ENCODE data around the gene NR2F2.

The NR2F2 gene

GRCh38 chr15:96333131-96334016 lies 2.9 kb downstream of the NR2F2 start:
- H3K9me3 Mint-ChIP-seq = no peaks in the 10 kb centered on the region
- H3K4me1 Mint-ChIP-seq (ENCODE audit: low read depth) = peaks cover 3% of the 10 kb centered on the region
- peak overlapping the region; percentile 77 for H3K27ac Mint-ChIP-seq
- peak overlapping the region; percentile 57 for H3K4me3 Mint-ChIP-seq
- peaks cover 87% of the 10 kb centered on the region for H3K27me3 Mint-ChIP-seq (ENCODE audit: low read depth)
- H3K36me3 Mint-ChIP-seq (ENCODE audit: low read depth) = peaks cover 6% of the 10 kb centered on the region

- Mint-ChIP-seq H3K9me3 (no peaks in the 10 kb centered on the region), H3K36me3 (ENCODE audit: low read depth) (peaks cover 6% of the 10 kb centered on the region), H3K27me3 (ENCODE audit: low read depth) (peaks cover 83% of the 10 kb centered on the region), H3K4me3 (no peak overlapping the region), H3K27ac (no peak overlapping the region), H3K4me1 (ENCODE audit: low read depth) (peaks cover 3% of the 10 kb centered on the region)
Measured at GRCh38 chr15:96334017-96334704, 3.7 kb downstream of the NR2F2 start.

- Mint-ChIP-seq H3K27ac (no peak overlapping the region), H3K4me1 (ENCODE audit: low read depth) (peaks cover 3% of the 10 kb centered on the region), H3K4me3 (no peak overlapping the region), H3K36me3 (ENCODE audit: low read depth) (peaks cover 4% of the 10 kb centered on the region), H3K27me3 (ENCODE audit: low read depth) (peaks cover 83% of the 10 kb centered on the region), H3K9me3 (peaks cover under 1% of the 10 kb centered on the region)
Measured at GRCh38 chr15:96334705-96335410, 4.4 kb downstream of the NR2F2 start.

- Mint-ChIP-seq H3K36me3 (ENCODE audit: low read depth) (peaks cover 4% of the 10 kb centered on the region), H3K27me3 (ENCODE audit: low read depth) (peaks cover 85% of the 10 kb centered on the region), H3K9me3 (peaks cover 6% of the 10 kb centered on the region), H3K27ac (no peak overlapping the region), H3K4me1 (ENCODE audit: low read depth) (peaks cover 3% of the 10 kb centered on the region), H3K4me3 (no peak overlapping the region)
Measured at GRCh38 chr15:96335411-96336024, 5.0 kb downstream of the NR2F2 start.

DNA sequence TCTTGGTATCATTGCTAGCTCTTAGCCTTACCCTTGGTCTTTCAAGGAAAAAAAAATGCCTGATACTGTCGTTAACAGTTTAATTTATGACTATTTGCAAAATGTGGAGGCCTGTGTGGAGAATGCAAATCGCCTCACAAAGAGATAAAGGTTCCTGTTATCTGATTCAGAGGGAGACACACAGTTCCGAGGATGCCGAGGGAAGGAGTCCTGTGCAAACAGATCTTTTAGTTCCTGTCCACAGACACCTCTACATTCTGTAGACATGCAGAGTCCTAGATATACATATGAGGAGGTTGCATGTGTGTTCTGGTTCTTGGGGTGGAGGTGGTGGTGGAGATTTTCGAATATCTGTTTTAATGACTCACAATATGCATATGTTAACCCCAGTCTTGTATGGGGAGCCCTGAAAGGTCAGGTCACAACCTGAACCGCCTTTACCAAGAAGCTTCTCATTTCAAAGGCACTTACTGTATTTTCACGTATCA lies 5.7 kb downstream of the NR2F2 start:
- H3K36me3 Mint-ChIP-seq (ENCODE audit: low read depth) = peaks cover 3% of the 10 kb centered on the region
- no peak overlapping the region for H3K4me3 Mint-ChIP-seq
- H3K4me1 Mint-ChIP-seq (ENCODE audit: low read depth) = no peaks in the 10 kb centered on the region
- H3K27me3 Mint-ChIP-seq (ENCODE audit: low read depth) = peaks cover 83% of the 10 kb centered on the region
- peaks cover 6% of the 10 kb centered on the region for H3K9me3 Mint-ChIP-seq
- no peak overlapping the region for H3K27ac Mint-ChIP-seq

GRCh38 chr15:96336596-96337364 lies 6.3 kb downstream of the NR2F2 start:
- H3K4me3 Mint-ChIP-seq = no peak overlapping the region
- H3K27ac Mint-ChIP-seq = no peak overlapping the region
- no peaks in the 10 kb centered on the region for H3K4me1 Mint-ChIP-seq (ENCODE audit: low read depth)
- peaks cover 84% of the 10 kb centered on the region for H3K27me3 Mint-ChIP-seq (ENCODE audit: low read depth)
- H3K36me3 Mint-ChIP-seq (ENCODE audit: low read depth) = peaks cover 3% of the 10 kb centered on the region
- peaks cover 10% of the 10 kb centered on the region for H3K9me3 Mint-ChIP-seq

DNA sequence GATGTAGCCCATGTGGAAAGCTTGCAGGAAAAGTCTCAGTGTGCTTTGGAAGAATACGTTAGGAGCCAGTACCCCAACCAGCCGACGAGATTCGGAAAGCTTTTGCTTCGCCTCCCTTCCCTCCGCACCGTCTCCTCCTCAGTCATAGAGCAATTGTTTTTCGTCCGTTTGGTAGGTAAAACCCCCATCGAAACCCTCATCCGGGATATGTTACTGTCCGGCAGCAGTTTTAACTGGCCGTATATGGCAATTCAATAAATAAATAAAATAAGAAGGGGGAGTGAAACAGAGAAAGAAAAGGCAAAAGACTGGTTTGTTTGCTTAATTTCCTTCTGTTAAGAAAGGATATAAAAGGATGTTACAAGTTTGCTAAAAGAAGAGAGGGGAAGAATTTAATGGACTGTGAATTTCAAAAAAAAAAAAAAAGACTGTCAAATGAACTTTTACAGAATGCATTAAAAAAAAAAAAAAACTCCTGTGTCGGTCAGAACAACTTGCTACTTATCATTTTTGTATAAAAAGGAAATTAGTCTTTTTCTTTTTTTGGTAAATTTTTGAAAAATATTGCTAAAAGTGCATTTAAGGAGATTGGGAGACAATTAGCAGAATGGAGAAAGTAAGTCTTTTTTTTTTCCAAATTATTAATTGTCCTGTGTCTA lies 7.0 kb downstream of the NR2F2 start:
- Mint-ChIP-seq H3K4me1 (ENCODE audit: low read depth) (no peaks in the 10 kb centered on the region), H3K27ac (no peak overlapping the region), H3K27me3 (ENCODE audit: low read depth) (peaks cover 90% of the 10 kb centered on the region), H3K4me3 (no peak overlapping the region), H3K36me3 (ENCODE audit: low read depth) (peaks cover 2% of the 10 kb centered on the region), H3K9me3 (peaks cover 10% of the 10 kb centered on the region)

DNA sequence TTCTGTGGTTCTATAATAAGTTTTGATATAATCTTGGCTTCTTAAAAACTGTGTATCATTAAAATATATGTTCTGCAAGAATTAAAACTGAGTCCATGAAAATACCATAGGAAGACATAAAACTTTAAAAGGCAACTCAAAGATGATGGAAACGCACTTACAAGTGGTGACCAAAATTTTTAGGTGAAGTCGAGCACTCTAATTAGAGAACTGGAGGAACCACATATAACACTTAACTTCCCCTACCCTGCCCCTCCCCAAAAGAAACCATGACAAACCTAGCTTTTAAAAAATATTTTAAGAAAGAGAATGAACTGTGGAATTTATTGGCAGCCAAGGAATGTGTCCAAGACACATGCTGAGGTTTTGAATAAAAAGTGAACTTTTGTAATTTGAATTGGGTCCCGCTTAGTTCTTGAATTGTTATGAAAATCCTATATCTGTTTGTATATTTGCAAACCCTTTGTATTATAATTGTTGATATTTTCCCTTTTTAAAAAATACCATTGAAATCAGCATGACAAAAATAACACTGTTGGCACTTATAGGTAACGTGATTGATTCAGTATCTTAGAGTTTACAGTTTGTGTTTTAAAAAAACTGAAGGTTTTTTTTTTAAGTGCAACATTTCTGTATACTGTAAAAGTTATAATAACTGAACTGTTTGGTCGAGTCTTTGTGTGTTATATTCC lies 7.7 kb downstream of the NR2F2 start:
- Mint-ChIP-seq H3K36me3 (ENCODE audit: low read depth) (no peaks in the 10 kb centered on the region), H3K27ac (no peak overlapping the region), H3K4me1 (ENCODE audit: low read depth) (no peaks in the 10 kb centered on the region), H3K27me3 (ENCODE audit: low read depth) (peaks cover 90% of the 10 kb centered on the region), H3K4me3 (no peak overlapping the region), H3K9me3 (peaks cover 13% of the 10 kb centered on the region)

DNA sequence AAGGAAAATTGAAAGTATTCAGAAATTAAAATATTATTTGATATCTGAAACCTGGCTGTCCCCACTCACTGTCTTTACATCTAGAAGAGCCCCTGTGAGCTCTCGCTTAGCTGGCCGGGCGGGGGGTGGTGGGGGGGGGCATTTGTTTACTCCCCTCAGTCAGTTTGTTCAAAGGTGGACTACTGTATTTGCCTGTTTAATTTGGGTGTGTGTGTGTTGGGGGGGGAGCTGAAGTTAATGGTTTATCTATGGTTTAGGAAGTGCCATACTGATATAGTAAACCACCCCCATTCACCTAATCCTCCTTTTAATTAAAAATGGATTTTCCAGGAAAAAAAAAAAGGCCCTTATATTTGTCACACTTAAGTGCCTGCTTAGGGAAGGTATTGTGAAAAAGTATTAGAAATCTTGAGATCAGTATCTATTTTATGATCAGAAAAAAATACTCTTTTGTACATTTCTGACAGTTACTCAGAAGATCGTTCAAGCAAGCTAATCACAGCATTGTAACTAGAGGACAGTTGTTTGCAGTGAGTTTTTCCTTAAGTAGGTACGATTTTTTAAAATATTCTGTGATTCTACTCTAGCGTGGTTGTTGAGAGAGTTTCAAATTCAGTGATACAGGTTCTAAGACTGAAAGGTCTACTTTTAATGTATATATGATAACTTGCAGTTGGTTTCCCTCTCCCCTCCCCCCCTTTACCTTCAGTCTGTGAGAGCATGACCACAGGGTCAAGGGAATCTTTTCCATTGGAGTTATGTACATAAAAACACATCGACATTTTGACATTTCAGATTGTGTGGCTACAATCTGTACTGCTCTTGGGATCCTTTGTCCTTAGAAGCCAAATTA lies 8.5 kb downstream of the NR2F2 start:
- H3K4me1 Mint-ChIP-seq (ENCODE audit: low read depth) = no peaks in the 10 kb centered on the region
- H3K27me3 Mint-ChIP-seq (ENCODE audit: low read depth) = peaks cover 90% of the 10 kb centered on the region
- H3K9me3 Mint-ChIP-seq = peaks cover 14% of the 10 kb centered on the region

DNA sequence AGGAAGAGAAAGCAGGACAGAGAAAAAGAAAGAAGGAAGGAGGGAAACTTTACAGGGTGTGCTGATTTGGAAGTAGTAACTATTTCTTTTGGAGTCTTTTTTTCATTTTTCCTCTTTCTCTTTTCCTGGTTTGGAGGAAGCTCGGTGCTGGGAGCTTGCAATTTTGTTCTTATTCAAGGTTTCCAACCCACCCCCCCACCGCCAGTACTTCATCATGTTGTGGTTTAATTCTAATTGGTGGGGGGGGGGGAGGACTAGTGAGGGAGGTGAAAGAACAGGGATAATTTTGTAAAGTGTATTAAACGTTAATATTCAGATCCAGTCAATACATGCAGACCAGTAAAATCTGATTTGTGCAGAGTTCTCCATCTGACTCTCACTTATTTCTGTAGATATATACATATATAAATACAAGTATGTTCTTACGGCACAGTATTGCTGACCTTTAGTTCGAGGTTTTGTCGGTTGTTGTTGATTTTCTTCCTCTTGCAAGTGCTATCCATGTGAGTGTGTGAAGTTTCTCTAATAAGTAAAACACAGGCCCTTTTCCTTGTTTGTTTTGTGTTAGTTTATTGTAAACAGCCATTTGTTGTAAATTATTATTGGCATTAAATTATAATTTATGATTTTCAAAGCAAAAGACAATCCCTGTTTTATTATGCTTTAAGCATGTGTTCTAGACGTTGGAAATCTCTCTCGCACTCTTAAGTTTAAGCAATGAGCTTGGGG lies 9.3 kb downstream of the NR2F2 start:
- peaks cover 14% of the 10 kb centered on the region for H3K9me3 Mint-ChIP-seq
- H3K27ac Mint-ChIP-seq = peak overlapping the region; percentile 63
- no peaks in the 10 kb centered on the region for H3K4me1 Mint-ChIP-seq (ENCODE audit: low read depth)
- peaks cover 91% of the 10 kb centered on the region for H3K27me3 Mint-ChIP-seq (ENCODE audit: low read depth)
- H3K4me3 Mint-ChIP-seq = no peak overlapping the region
- H3K36me3 Mint-ChIP-seq (ENCODE audit: low read depth) = no peaks in the 10 kb centered on the region

More for the DNA sequence above, 8.5 kb downstream of the NR2F2 start:
- Mint-ChIP-seq H3K36me3 (ENCODE audit: low read depth) (no peaks in the 10 kb centered on the region), H3K4me3 (no peak overlapping the region), H3K27ac (no peak overlapping the region)

- peak overlapping the region; percentile 63 for H3K27ac Mint-ChIP-seq
- no peaks in the 10 kb centered on the region for H3K36me3 Mint-ChIP-seq (ENCODE audit: low read depth)
- H3K9me3 Mint-ChIP-seq = peaks cover 14% of the 10 kb centered on the region
- peaks cover 91% of the 10 kb centered on the region for H3K27me3 Mint-ChIP-seq (ENCODE audit: low read depth)
- no peak overlapping the region for H3K4me3 Mint-ChIP-seq
- H3K4me1 Mint-ChIP-seq (ENCODE audit: low read depth) = peaks cover 2% of the 10 kb centered on the region
Measured at GRCh38 chr15:96340348-96340597, 9.8 kb downstream of the NR2F2 start.
